ENCODE data around the gene DDX11.
"Not testable (repeated sequence)": the region's sequence is repeated elsewhere in the genome, so short reads cannot be mapped to it uniquely, and the experiment has no call there.

DDX11 gene

GRCh38 chr12:31098363-31098762 is 24.7 kb downstream of the DDX11 start:
- not testable (repeated sequence) for DNase-seq (ENCODE audit: extremely low read depth in 1 of 2, low read depth in 1 of 2)

GRCh38 chr12:31098771-31099170 is 25.1 kb downstream of the DDX11 start:
- DNase-seq (ENCODE audit: extremely low read depth in 1 of 2, low read depth in 1 of 2): not testable (repeated sequence)

- not testable (repeated sequence) for DNase-seq (ENCODE audit: extremely low read depth in 1 of 2, low read depth in 1 of 2)
Observed at GRCh38 chr12:31099434-31099833, 25.8 kb downstream of the DDX11 start.

GRCh38 chr12:31100503-31101208 is 27.0 kb downstream of the DDX11 start:
- not testable (repeated sequence) for DNase-seq (ENCODE audit: extremely low read depth in 1 of 2, low read depth in 1 of 2)

- DNase-seq (ENCODE audit: extremely low read depth in 1 of 2, low read depth in 1 of 2): not testable (repeated sequence)
Observed at GRCh38 chr12:31102125-31102524, 28.5 kb downstream of the DDX11 start.

- DNase-seq (ENCODE audit: extremely low read depth in 1 of 2, low read depth in 1 of 2): not testable (repeated sequence)
Observed at GRCh38 chr12:31102596-31102995, 28.9 kb downstream of the DDX11 start.

GRCh38 chr12:31103561-31103975 is 29.9 kb downstream of the DDX11 start:
- DNase-seq (ENCODE audit: extremely low read depth in 1 of 2, low read depth in 1 of 2): not testable (repeated sequence)

- not testable (repeated sequence) for DNase-seq (ENCODE audit: extremely low read depth in 1 of 2, low read depth in 1 of 2)
Observed at GRCh38 chr12:31104220-31104619, 30.6 kb downstream of the DDX11 start.

GRCh38 chr12:31104773-31105172 is 31.1 kb downstream of the DDX11 start:
- DNase-seq (ENCODE audit: extremely low read depth in 1 of 2, low read depth in 1 of 2): not testable (repeated sequence)

GRCh38 chr12:31105668-31106067 is 32.0 kb downstream of the DDX11 start:
- DNase-seq (ENCODE audit: extremely low read depth in 1 of 2, low read depth in 1 of 2): no peak

GRCh38 chr12:31106101-31106803 is 32.6 kb downstream of the DDX11 start:
- no peak for DNase-seq (ENCODE audit: extremely low read depth in 1 of 2, low read depth in 1 of 2)

- DNase-seq (ENCODE audit: extremely low read depth in 1 of 2, low read depth in 1 of 2): not testable (repeated sequence)
Observed at GRCh38 chr12:31109773-31110172, 36.1 kb downstream of the DDX11 start.

- not testable (repeated sequence) for DNase-seq (ENCODE audit: extremely low read depth in 1 of 2, low read depth in 1 of 2)
Observed at GRCh38 chr12:31110263-31110662, 36.6 kb downstream of the DDX11 start.

GRCh38 chr12:31115092-31115601 is 41.5 kb downstream of the DDX11 start:
- DNase-seq (ENCODE audit: extremely low read depth in 1 of 2, low read depth in 1 of 2): not testable (repeated sequence)

- not testable (repeated sequence) for DNase-seq (ENCODE audit: extremely low read depth in 1 of 2, low read depth in 1 of 2)
Observed at GRCh38 chr12:31116846-31117202, 43.2 kb downstream of the DDX11 start.

GRCh38 chr12:31117203-31118011 is 43.7 kb downstream of the DDX11 start:
- peak; percentile 17 to 20 for DNase-seq (ENCODE audit: extremely low read depth in 1 of 2, low read depth in 1 of 2)

- DNase-seq (ENCODE audit: extremely low read depth in 1 of 2, low read depth in 1 of 2): peak in 1 of 2 donors; percentile 19
Observed at GRCh38 chr12:31118347-31119191, 44.9 kb downstream of the DDX11 start.

- DNase-seq (ENCODE audit: extremely low read depth in 1 of 2, low read depth in 1 of 2): no peak
Observed at GRCh38 chr12:31119192-31119802, 45.6 kb downstream of the DDX11 start.

GRCh38 chr12:31119803-31120211 is 46.1 kb downstream of the DDX11 start:
- DNase-seq (ENCODE audit: extremely low read depth in 1 of 2, low read depth in 1 of 2): no peak

All from stimulated activated CD8-positive, alpha-beta memory T cell treated with anti-CD3 and anti-CD28 coated beads, Interleukin-7, amount 100 ng/mL, for 48 hours (primary cell).